ENCODE results near the gene ZCWPW1. TPM values are rescaled to one million over a fixed set of nuclear protein-coding genes. Genes with fewer than 3 reads are reported as not detected.

Gene ZCWPW1
- total and polyA plus RNA-seq, 2 of the 13 experiments (the other 11 are each of a cell fraction or from before 2014, with no cell fraction given): 2.4 to 2.5 TPM

DNA sequence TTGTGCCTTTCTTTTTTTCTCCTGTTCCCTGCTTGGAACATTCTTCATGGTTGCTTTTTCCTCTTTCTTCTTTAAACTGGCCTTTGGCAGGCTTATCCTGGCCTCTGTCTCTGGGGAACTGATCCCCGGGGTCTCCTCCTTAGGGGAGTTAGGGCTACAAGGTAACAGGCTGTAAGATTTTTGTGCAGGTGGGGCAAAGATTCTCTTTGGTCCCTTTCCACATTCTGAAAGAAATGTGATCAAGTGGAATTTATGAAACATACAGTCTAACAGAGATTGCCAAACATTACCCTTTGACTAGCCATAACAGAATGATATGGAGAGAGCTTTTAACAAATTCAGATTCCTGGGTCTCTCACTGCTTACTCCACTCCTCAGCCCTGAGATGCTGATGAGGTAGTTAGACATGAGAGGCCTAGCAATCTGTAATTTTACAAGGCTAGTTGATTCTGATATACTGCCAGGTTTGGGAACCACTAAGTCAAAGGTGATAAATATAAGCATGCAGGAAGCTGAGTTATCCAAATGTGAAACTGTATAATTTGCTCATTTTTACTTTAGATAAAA lies 8.8 kb downstream of the ZCWPW1 start:
- no peaks in the 10 kb centered on the region for H3K9me3 ChIP-seq (ENCODE audit: low read length)
- DNase-seq (ENCODE audit: low spot score) (no peak), FAIRE-seq (no peak), ATAC-seq (no peak)
- in situ Hi-C loops (cut with HindIII; ENCODE audit: extremely low pct_ligation_motif_present, low pct_unique_long_range_greater_than_20kb): no loop called here
- CTCF ChIA-PET (ENCODE audit: low intra/inter-chr PET ratio, low total read pairs): no interaction called here
- BruUV-seq (replicated peaks): no TSS peak
- 72% methylated on average over 1 of the region's 1 CpG for WGBS (ENCODE audit: low lambda C conversion rate)
- H3K4me3 ChIP-seq (replicated peaks in 1 of 3; ENCODE audit: insufficient read depth in 1 of 3, low read depth in 2 of 3, low read length in 3 of 3): no peak overlapping the region
- POLR2A ChIA-PET: interaction anchor here (1.4 kb wide), 1 partner anchor 9 kb away, joined by 11 read pairs; the partner anchor contains the start of gene ZCWPW1
- no peak overlapping the region for H3K4me2 ChIP-seq (ENCODE audit: low read depth, low read length)
- no peaks in the 10 kb centered on the region for H3K27me3 ChIP-seq (ENCODE audit: control insufficient read depth in 1 of 2, insufficient read depth in 2 of 2, low read length in 2 of 2)
- intact Hi-C loops (cut with micrococcal nuclease; ENCODE audit: unreplicated experiment): no loop called here
- no peak for TF ChIP-seq ZNF530 (CRISPR knock-in tag; IDR thresholded peaks at IDR 0.05; ENCODE audit: low read depth)
- H3K36me3 ChIP-seq (replicated peaks in 1 of 2; ENCODE audit: control insufficient read depth in 1 of 2, insufficient read depth in 2 of 2, low read length in 2 of 2): no peaks in the 10 kb centered on the region
- no peak overlapping the region for H3K9ac ChIP-seq (ENCODE audit: insufficient read depth, low read depth, low read length)
- no peaks in the 10 kb centered on the region for H3K79me2 ChIP-seq (ENCODE audit: insufficient read depth, low read length)
- no peaks in the 10 kb centered on the region for H3K4me1 ChIP-seq (ENCODE audit: insufficient read depth, low read length)
- H4K20me1 ChIP-seq (ENCODE audit: insufficient read depth, low read length): no peaks in the 10 kb centered on the region
- no peak overlapping the region for H3K27ac ChIP-seq (ENCODE audit: extremely low read length, insufficient read depth, low read length)
- no peak overlapping the region for H2AFZ ChIP-seq (ENCODE audit: low read length)

DNA sequence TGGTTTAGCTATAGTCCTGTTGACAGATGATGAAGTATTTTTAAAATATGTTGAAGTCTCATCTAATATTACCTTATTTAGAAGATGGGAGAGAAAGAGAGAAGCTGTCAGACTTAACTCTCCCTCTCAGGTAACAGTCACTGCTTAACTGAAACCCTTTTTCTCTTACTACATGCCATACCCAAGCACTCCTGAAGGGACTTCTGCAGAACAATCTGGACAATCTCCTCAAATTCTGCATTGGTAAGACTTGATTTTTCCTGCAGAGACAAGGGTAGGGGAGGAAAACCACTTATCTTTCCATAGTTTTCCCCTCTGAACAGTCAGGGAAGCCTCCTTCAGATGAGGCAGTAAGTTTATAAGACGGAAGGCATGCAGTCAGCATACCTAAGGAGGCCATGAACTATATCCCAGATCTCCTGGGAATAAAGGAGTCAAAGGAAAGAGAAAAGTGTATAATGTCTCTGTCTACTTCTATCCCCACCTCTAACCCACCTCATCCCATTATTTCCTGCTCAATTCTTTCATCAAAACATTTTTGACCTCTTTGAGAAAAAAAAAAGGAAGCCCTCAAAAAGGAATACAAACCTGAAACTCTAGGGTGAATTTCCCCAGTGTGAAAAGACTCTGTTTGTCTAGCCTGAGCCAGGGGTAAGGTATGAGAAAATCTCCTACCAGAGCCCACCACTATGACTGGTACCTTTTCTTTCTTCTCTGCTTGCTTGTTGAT lies 9.4 kb downstream of the ZCWPW1 start:
- CTCF ChIA-PET (ENCODE audit: low intra/inter-chr PET ratio, low total read pairs): no interaction called here
- 100% methylated on average over 1 of the region's 1 CpG for WGBS (ENCODE audit: low lambda C conversion rate)

More for the DNA sequence above, 9.4 kb downstream of the ZCWPW1 start:
- POLR2A ChIA-PET: interaction anchor here (1.4 kb wide), 1 partner anchor 9 kb away, joined by 11 read pairs; the partner anchor contains the start of gene ZCWPW1
- Histone ChIP-seq H3K4me2 (ENCODE audit: low read depth, low read length) (no peak overlapping the region), H4K20me1 (ENCODE audit: insufficient read depth, low read length) (no peaks in the 10 kb centered on the region), H2AFZ (ENCODE audit: low read length) (no peak overlapping the region), H3K36me3 (replicated peaks in 1 of 2; ENCODE audit: control insufficient read depth in 1 of 2, insufficient read depth in 2 of 2, low read length in 2 of 2) (no peaks in the 10 kb centered on the region), H3K9me3 (ENCODE audit: low read length) (no peaks in the 10 kb centered on the region), H3K27ac (ENCODE audit: extremely low read length, insufficient read depth, low read length) (no peak overlapping the region), H3K4me3 (replicated peaks in 1 of 3; ENCODE audit: insufficient read depth in 1 of 3, low read depth in 2 of 3, low read length in 3 of 3) (no peak overlapping the region), H3K27me3 (ENCODE audit: control insufficient read depth in 1 of 2, insufficient read depth in 2 of 2, low read length in 2 of 2) (no peaks in the 10 kb centered on the region), H3K9ac (ENCODE audit: insufficient read depth, low read depth, low read length) (no peak overlapping the region), H3K4me1 (ENCODE audit: insufficient read depth, low read length) (no peaks in the 10 kb centered on the region), H3K79me2 (ENCODE audit: insufficient read depth, low read length) (no peaks in the 10 kb centered on the region)
- no peak for FAIRE-seq
- TF ChIP-seq, protein P1, sequence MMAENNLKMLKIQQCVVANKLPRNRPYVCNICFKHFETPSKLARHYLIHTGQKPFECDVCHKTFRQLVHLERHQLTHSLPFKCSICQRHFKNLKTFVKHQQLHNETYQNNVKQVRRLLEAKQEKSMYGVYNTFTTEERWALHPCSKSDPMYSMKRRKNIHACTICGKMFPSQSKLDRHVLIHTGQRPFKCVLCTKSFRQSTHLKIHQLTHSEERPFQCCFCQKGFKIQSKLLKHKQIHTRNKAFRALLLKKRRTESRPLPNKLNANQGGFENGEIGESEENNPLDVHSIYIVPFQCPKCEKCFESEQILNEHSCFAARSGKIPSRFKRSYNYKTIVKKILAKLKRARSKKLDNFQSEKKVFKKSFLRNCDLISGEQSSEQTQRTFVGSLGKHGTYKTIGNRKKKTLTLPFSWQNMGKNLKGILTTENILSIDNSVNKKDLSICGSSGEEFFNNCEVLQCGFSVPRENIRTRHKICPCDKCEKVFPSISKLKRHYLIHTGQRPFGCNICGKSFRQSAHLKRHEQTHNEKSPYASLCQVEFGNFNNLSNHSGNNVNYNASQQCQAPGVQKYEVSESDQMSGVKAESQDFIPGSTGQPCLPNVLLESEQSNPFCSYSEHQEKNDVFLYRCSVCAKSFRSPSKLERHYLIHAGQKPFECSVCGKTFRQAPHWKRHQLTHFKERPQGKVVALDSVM (CRISPR knock-in tag; IDR thresholded peaks at IDR 0.05): no peak
- TF ChIP-seq MLLT10 (CRISPR knock-in tag; IDR thresholded peaks at IDR 0.05) (no peak), ZNF776 (CRISPR knock-in tag; IDR thresholded peaks at IDR 0.05) (no peak), ZNF75D (CRISPR knock-in tag; IDR thresholded peaks at IDR 0.05; ENCODE audit: borderline replicate concordance) (no peak), ARID2 (CRISPR knock-in tag; IDR thresholded peaks at IDR 0.05; ENCODE audit: borderline replicate concordance) (no peak)
- no peak for ATAC-seq
- BruUV-seq (replicated peaks): no TSS peak
- in situ Hi-C loops (cut with HindIII; ENCODE audit: extremely low pct_ligation_motif_present, low pct_unique_long_range_greater_than_20kb): no loop called here
- intact Hi-C loops (cut with micrococcal nuclease; ENCODE audit: unreplicated experiment): no loop called here
- no peak for DNase-seq (ENCODE audit: low spot score)

All from HepG2 (cell line).